GM13976 (cell line): Measurements from ENCODE around the gene C4orf50.

Source experiments
- DNase-seq: peaks from one replicate; pipeline ENCODE4 v3.0.0; 2012; ENCODE audit warnings: low spot score
- CTCF ChIP-seq: IDR thresholded peaks from 2 replicates; pipeline ENCODE4 v1.5.1; 2012; ENCODE audit warnings: borderline replicate concordance, mild to moderate bottlenecking; ENCODE audit not compliant: insufficient read depth; ENCODE audit errors: extremely low read depth, missing control alignments, control extremely low read depth
- in situ Hi-C: fragments of 300-500 bp; cut with MboI; formaldehyde crosslinking; loops from one replicate; pipeline ENCODE4 v1.12.0; 2022; ENCODE audit warnings: low sequenced_read_pairs, mixed read lengths, inconsistent platforms; ENCODE audit not compliant: unreplicated experiment

Gene C4orf50

GRCh38 chr4:5960252-5960880 is 57.9 kb downstream of the C4orf50 start:
- no peak for DNase-seq
- TF ChIP-seq CTCF = no peak
- in situ Hi-C loops = no loop called here

DNA sequence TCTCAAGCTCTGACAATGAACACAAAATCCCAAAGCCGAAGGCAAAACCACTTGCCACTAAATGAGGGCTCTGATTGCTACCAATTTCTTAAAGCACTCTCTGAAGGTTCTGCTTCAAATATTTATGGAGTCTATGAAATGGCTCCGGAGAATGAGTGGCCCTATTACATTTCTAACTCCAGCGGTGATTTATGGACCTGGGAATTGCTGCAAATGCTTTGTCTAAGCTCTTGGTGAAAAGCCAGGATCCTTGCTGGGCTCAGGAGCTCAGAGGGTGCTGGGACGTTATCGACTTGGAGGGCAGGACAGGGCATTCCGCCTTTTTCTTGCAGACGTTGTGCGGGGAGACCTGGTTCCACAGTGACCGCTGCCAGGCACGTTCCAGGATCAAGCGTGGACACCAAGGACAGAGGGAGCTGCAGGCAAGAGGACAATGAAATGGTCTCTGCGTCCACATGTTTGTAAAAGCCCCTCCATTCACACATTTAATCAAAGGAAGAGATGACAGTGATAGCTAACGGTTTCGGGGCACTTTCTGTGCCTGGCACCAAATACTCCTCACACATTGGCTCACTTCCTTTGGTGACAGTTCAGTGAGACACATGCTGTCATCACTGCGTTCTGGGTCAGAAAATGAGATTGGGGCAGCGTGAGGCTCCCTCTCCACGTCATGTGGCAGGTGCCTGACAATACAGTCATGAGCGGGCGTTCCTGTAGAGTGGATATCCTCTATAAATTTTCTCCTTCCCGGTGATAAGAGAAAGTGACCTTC is 58.8 kb downstream of the C4orf50 start:
- no peak for TF ChIP-seq CTCF
- in situ Hi-C loops = no loop called here
- no peak for DNase-seq

DNA sequence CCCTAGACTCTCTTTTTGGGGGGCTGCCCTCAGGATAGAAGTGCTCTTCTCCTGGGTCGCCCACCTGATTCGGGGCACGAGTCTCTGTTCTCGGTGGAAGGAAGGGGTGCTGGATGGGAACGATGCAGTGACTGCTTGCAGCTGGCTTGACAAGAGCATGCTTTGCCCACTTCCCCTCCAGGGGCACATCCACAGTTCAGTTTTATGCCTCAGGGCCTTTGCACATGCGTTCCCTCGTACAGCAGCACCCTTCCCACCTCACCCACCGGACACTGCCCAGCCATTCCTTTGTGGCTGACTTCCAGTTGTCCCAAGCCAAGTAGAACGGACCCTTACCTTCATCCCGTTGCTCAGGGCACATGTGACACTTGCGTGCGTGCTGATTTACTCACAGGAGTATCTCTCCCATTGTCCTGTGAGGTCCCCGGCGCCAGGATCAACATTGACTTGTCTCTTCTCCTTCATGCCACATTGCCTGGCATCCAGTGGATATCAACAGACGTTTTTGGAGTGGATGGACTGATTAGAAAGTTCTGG is 60.0 kb downstream of the C4orf50 start:
- DNase-seq = no peak
- in situ Hi-C loops = no loop called here
- no peak for TF ChIP-seq CTCF

DNA sequence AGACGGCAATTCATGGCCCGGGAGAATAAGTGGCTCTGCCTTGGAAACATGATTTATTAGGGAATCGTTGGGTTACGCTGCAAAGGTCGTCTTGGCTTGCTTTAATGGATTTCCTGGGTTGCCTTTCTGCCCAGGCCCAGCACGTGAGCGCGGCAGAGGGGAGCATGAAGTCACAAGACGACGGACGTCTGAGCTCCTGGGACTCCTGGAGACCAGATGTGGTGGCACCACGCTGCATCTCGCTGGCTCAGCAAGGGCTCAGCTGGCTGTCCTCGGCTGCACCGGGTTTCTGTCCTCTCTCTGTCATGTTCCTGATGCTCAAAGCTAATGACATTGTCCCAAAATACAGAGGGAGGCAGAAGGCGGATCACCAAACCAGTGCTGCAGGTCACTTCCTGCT is 61.2 kb downstream of the C4orf50 start:
- no peak for DNase-seq
- in situ Hi-C loops = no loop called here
- no peak for TF ChIP-seq CTCF

DNA sequence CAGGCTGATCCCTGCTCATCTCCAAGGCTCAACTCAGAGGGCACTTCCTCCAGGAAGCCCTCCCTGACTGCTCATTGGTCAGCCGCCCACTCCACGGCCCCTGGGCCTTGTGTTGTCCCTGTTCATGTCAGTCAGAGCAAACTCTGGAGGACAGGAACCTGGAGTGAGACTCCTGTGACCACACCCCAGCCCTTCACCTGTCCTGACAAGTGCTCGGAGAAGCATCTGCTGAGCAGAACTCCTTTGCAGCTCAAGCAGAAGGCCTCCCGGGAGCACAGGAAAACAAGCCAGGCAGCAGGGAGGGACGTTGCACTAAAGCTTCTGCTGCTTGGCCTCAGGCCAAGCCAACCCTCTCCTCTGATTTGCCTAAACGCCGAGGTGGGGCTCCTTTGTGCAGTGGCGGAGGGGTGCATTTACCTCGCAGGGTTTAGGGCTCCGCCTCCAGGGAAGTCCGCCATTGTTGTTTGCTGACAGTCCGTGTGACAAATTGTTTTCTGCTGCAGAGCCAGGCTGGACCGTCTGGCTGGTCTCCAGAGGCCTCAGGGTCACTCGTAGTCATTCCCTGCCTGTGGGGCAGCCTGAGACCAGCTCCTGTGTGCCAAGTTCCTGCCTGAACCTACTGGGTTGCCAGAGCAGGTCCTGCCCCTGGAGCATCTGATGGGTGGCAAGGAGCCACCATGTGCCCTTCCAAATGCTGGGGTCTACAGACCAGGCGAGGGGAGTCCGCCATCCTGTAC is 61.8 kb downstream of the C4orf50 start:
- DNase-seq = no peak
- in situ Hi-C loops = no loop called here
- no peak for TF ChIP-seq CTCF

- no peak for DNase-seq
- in situ Hi-C loops = no loop called here
- no peak for TF ChIP-seq CTCF
Measured at GRCh38 chr4:5955856-5956255, 62.4 kb downstream of the C4orf50 start.
